Measurements from ENCODE around the gene CCNL1. TPM values are rescaled to one million over a fixed set of nuclear protein-coding genes. Genes with fewer than 3 reads are reported as not detected.

CCNL1 gene
- total and polyA plus RNA-seq, 7 donors, result 21.8 to 55.5 (median 34.5) TPM

DNA sequence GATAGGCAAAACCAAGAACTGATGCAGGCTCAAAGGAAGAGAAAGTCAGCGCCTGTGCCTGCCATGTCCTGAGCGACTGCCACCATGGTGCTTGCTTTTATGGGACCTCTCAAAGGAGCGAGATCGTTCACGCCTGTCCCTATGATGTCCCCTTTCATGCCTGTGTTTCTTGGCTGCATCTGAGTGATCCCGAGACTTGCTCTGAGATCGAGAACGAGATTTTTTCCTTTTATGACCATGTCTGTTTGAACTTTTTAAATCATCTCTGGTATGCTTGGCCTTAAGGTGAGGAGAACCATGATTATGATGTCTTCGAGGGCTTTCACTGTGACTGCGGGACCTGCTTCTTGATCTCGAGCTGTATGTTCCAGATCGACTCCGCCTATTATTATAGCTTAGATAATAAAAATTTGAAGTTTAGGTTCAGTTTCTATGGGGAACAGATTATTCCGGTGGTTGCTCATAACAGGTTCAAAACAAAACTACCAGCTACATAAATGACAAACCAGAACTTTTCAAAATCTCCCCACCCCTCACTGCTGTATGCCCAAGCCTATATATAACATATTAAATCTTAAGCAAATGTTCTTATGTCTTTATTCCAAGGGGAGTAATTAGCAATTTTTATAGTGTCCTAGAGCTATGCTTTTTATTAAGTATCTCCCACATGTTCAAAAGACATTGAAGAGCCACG is 11.6 kb downstream of the CCNL1 start:
- DNase-seq, result no peak
- Histone ChIP-seq H3K4me1 (peaks cover 2% of the 10 kb centered on the region), H3K4me3 (no peak overlapping the region), H3K27ac (no peak overlapping the region), H3K36me3 (ENCODE audit: insufficient read depth in 1 of 2, low read depth in 1 of 2) (peaks cover 18 to 100% of the 10 kb centered on the region in 2 donors), H3K9me3 (no peaks in the 10 kb centered on the region), H3K27me3 (ENCODE audit: insufficient read depth in 3 of 3, low read length in 2 of 3) (no peaks in the 10 kb centered on the region)
- WGBS, 3 donors, result 89 to 92% (median 92%) methylated on average over 15 of the region's 15 CpGs
- ATAC-seq, result peak in 2 of 4 donors; percentile 15 to 20
- TF ChIP-seq, protein P1, sequence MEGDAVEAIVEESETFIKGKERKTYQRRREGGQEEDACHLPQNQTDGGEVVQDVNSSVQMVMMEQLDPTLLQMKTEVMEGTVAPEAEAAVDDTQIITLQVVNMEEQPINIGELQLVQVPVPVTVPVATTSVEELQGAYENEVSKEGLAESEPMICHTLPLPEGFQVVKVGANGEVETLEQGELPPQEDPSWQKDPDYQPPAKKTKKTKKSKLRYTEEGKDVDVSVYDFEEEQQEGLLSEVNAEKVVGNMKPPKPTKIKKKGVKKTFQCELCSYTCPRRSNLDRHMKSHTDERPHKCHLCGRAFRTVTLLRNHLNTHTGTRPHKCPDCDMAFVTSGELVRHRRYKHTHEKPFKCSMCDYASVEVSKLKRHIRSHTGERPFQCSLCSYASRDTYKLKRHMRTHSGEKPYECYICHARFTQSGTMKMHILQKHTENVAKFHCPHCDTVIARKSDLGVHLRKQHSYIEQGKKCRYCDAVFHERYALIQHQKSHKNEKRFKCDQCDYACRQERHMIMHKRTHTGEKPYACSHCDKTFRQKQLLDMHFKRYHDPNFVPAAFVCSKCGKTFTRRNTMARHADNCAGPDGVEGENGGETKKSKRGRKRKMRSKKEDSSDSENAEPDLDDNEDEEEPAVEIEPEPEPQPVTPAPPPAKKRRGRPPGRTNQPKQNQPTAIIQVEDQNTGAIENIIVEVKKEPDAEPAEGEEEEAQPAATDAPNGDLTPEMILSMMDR (IDR thresholded peaks at IDR 0.05), result no peak
- intact Hi-C loops (cut with DNase I), result loop anchor here in 1 of 2 donors (5.0 kb wide), 1 partner anchor 39 kb away; no protein-coding TSS in a partner anchor

DNA sequence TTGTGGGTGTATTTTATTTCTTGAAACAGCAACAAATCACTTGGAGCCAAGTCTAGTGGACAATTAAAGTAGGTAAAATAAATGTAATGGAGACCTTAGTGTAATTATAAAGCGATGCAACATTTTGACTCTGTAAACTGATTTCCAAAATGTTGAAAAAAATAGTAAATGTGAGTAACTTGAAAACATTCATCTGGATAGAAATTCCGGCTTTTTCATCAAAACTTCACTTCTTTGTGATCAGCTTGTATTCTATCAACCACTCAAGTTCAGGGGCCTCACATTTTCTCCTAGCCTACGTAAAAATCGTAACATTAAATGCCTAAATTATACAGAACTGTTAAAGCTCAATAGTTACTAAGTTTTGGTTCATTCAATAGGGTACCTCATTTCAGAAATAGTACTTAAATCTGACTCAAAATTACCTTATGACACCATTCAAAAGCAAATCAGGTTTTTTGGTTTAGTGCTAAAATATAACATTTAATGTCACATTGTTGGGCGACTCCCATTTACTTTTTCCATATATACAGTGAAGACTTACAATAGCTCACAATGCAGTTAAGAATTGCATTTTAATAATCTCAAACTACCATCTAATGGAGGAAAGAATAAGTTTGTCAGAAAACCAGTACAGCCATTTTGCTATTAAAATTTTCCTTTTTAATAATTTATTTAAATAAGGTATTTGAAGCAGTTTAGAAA is 12.7 kb downstream of the CCNL1 start:
- no peaks in the 10 kb centered on the region for H3K27me3 ChIP-seq (ENCODE audit: insufficient read depth in 3 of 3, low read length in 2 of 3)
- no peak for ATAC-seq
- intact Hi-C loops (cut with DNase I), result loop anchor here in 1 of 2 donors (5.0 kb wide), 1 partner anchor 40 kb away; no protein-coding TSS in a partner anchor
- H3K27ac ChIP-seq, result no peak overlapping the region
- H3K4me1 ChIP-seq, result no peaks in the 10 kb centered on the region
- no peaks in the 10 kb centered on the region for H3K9me3 ChIP-seq
- WGBS, 3 donors, result 93 to 96% (median 95%) methylated on average over 5 of the region's 5 CpGs
- H3K4me3 ChIP-seq, result no peak overlapping the region
- peaks cover 17 to 100% of the 10 kb centered on the region in 2 donors for H3K36me3 ChIP-seq (ENCODE audit: insufficient read depth in 1 of 2, low read depth in 1 of 2)
- TF ChIP-seq, protein P1 (IDR thresholded peaks at IDR 0.05), result no peak
- DNase-seq, result no peak

DNA sequence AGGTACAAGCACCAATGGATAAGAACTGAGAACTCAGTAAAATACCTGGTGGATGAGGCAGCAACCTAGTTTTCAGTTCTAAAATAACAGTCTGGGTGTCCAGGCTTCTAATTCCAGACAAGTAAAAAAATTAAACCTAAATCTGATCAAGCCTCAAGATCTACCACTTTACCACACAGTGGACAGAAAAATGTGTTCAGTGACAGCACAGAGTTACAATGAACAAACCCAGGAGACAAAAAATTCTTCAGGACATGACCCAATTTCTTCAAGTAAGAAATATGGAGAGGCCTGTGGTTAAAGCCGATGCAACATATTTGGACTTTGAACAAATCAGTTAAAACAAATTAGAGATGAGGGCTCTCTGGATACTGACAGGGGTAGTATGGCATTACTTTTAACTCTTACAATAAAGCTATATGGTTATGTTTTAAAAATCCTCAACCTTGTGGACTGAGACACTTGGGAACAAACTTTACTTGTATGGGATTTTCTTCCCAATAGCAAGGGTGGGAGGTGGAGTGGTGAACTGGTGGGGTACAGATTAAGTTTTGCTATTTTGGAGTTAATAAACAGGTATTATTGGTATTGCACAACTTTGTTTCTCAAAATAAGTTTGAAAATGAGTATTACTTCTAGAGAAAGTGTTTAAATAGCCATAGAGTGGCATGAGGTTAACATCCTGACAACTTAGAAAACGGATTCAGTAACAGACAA is 14.2 kb downstream of the CCNL1 start:
- Histone ChIP-seq H3K9me3 (no peaks in the 10 kb centered on the region), H3K4me3 (no peak overlapping the region), H3K36me3 (ENCODE audit: insufficient read depth in 1 of 2, low read depth in 1 of 2) (peaks cover 17 to 100% of the 10 kb centered on the region in 2 donors), H3K27me3 (ENCODE audit: insufficient read depth in 3 of 3, low read length in 2 of 3) (no peaks in the 10 kb centered on the region), H3K27ac (peak overlapping the region; percentile 7), H3K4me1 (no peaks in the 10 kb centered on the region)
- TF ChIP-seq, protein P1 (IDR thresholded peaks at IDR 0.05), result no peak
- DNase-seq (no peak), ATAC-seq (peak in 2 of 4 donors; percentile 26 to 28)
- 85 to 94% (median 88%) methylated on average over 2 of the region's 2 CpGs for WGBS, 3 donors
- intact Hi-C loops (cut with DNase I), result loop anchor here in 1 of 2 donors (5.0 kb wide), 1 partner anchor 42 kb away; no protein-coding TSS in a partner anchor

DNA sequence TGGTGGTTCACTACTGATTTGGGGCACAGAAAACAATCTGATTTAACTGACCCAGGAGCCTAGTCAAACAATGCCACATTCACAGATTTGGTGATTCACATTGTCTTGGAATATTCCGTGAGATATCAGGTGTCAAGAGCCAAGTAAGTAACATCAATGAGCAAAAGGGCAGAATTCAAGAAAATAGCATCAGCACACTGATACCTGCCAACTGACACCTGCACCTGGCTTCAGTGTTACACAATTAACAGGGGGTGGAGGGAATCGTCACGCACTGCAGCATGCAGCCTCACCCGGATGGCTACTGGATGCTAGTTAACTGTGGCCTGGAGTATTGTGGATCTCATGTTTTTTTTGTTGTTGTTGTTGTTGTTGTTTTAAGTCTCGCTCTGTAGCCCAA is 17.6 kb downstream of the CCNL1 start:
- H3K36me3 ChIP-seq (ENCODE audit: insufficient read depth in 1 of 2, low read depth in 1 of 2), result peaks cover 6 to 87% of the 10 kb centered on the region in 2 donors
- WGBS, 3 donors, result 63 to 77% (median 64%) methylated on average over 5 of the region's 5 CpGs

More for the DNA sequence above, 17.6 kb downstream of the CCNL1 start:
- no peak for DNase-seq
- peaks cover 4% of the 10 kb centered on the region for H3K4me1 ChIP-seq
- H3K9me3 ChIP-seq, result no peaks in the 10 kb centered on the region
- ATAC-seq, result no peak
- H3K4me3 ChIP-seq, result no peak overlapping the region
- no peaks in the 10 kb centered on the region for H3K27me3 ChIP-seq (ENCODE audit: insufficient read depth in 3 of 3, low read length in 2 of 3)
- TF ChIP-seq, protein P1 (IDR thresholded peaks at IDR 0.05), result no peak
- H3K27ac ChIP-seq, result no peak overlapping the region
- intact Hi-C loops (cut with DNase I), result loop anchor here in 1 of 2 donors (5.0 kb wide), 2 partner anchors 450 to 465 kb away; no protein-coding TSS in a partner anchor

All from psoas muscle (tissue), 8 donors.